HG02884 (cell line): ENCODE results near the gene PCGF3.
"Not testable (repeated sequence)": the region's sequence is repeated elsewhere in the genome, so short reads cannot be mapped to it uniquely, and the experiment has no call there.

Experiments used
- ATAC-seq: cut with Tn5 transposase; IDR thresholded peaks from one replicate; pipeline ENCODE4 v1.9.1; 2021; ENCODE audit warnings: mild to moderate bottlenecking, moderate library complexity; ENCODE audit not compliant: unreplicated experiment

The PCGF3 gene

GRCh38 chr4:793941-794621 is 88.4 kb downstream of the PCGF3 start:
- ATAC-seq = no peak

- no peak for ATAC-seq
Measured at GRCh38 chr4:794900-795725, 89.5 kb downstream of the PCGF3 start.

GRCh38 chr4:795726-796119 is 90.1 kb downstream of the PCGF3 start:
- ATAC-seq = no peak

GRCh38 chr4:796206-796605 is 90.6 kb downstream of the PCGF3 start:
- no peak for ATAC-seq

GRCh38 chr4:797066-797465 is 91.4 kb downstream of the PCGF3 start:
- no peak for ATAC-seq

- ATAC-seq = no peak
Measured at GRCh38 chr4:801436-802124, 95.9 kb downstream of the PCGF3 start.

- ATAC-seq = no peak
Measured at GRCh38 chr4:803884-804283, 98.3 kb downstream of the PCGF3 start.

GRCh38 chr4:804804-805203 is 99.2 kb downstream of the PCGF3 start:
- no peak for ATAC-seq

- not testable (repeated sequence) for ATAC-seq
Measured at GRCh38 chr4:806979-807378, 101.3 kb downstream of the PCGF3 start.

GRCh38 chr4:807792-808191 is 102.2 kb downstream of the PCGF3 start:
- ATAC-seq = no peak

GRCh38 chr4:808860-809570 is 103.4 kb downstream of the PCGF3 start:
- no peak for ATAC-seq

- ATAC-seq = no peak
Measured at GRCh38 chr4:813900-814299, 108.3 kb downstream of the PCGF3 start.

GRCh38 chr4:814312-814850 is 108.7 kb downstream of the PCGF3 start:
- no peak for ATAC-seq

GRCh38 chr4:815464-816146 is 110.0 kb downstream of the PCGF3 start:
- ATAC-seq = no peak

- ATAC-seq = no peak
Measured at GRCh38 chr4:818106-818921, 112.7 kb downstream of the PCGF3 start.

- ATAC-seq = no peak
Measured at GRCh38 chr4:819401-820229, 114.0 kb downstream of the PCGF3 start.
